ENCODE results near the gene KRTAP2-3. TPM values are rescaled to one million over a fixed set of nuclear protein-coding genes. Genes with fewer than 3 reads are reported as not detected.

Gene KRTAP2-3
- total RNA-seq, 1 donor from 2014 or later = not detected

DNA sequence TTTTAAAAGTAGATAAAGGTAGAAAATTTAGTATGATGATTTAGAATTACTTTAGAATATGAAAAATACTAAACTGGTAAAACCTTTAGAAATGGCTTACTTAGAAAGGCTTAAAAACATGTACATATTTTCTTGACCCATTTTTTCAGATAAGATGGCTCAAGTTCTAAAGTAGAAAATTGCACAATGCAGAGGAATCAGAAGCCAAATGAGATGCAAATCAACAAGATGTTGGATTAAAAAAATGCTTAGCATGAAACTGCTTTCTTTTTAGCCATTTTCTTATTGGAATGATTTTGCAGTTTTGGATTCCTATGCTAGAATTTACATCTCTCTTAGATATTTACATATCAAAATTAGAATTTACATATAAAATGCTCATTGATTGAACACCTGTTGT, 49.5 kb downstream of the KRTAP2-3 start:
- DNase-seq (no peak), ATAC-seq (ENCODE audit: poor library complexity) (no peak)
- intact Hi-C loops (cut with DNase I) = no loop called here

DNA sequence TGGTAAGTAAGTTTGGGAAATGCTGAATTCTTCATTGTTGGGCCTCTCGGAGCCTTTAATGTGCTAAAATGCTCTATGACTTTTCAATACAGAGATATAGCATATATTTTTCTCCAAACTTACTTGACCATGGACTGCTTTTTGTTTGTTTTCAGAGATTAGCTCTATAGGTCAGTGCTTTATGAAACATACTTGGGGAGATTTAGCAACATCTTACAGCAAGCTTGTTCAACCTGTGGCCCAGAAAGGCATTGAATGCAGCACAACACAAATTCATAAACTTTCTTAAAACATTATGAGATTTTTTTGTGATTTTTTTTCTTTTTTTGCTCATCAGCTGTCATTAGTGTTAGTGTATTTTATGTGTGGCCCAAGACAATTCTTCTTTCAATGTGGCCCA, 50.0 kb downstream of the KRTAP2-3 start:
- intact Hi-C loops (cut with DNase I) = no loop called here
- no peak for ATAC-seq (ENCODE audit: poor library complexity)
- DNase-seq = no peak

DNA sequence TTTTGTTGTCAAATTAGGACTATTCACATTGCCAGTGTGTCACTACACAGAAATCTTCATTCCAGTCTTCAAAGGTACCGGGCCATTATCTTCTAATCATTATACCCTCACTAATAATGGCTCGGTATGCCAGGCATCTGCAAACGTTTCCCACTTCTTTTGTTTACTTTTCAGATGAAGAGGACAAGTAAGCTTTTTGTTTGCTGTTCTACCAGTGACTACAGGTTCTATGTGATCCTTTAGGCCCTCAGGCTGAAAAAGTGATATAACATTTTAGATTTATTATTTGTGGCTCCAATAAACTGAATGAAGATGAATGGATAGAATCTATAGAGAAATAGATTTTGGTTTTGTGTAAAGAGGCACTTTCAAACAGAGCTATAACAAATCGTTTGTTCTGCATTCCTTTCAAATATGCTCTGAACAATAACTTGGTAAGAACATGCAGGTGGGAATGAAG, 50.6 kb downstream of the KRTAP2-3 start:
- ATAC-seq (ENCODE audit: poor library complexity) (no peak), DNase-seq (no peak)
- intact Hi-C loops (cut with DNase I) = no loop called here

Other genes with a start within 250 kb of the KRTAP2-3 start
- 50.3 TPM for gene KRT10, start 237.5 kb downstream of the KRTAP2-3 start, total RNA-seq
- not detected for gene KRT12, start 192.9 kb downstream of the KRTAP2-3 start, total RNA-seq
- not detected for gene KRT20, start 174.9 kb downstream of the KRTAP2-3 start, total RNA-seq
- gene KRT23, start 122.5 kb downstream of the KRTAP2-3 start, total RNA-seq = not detected
- gene KRT39, start 93.2 kb downstream of the KRTAP2-3 start, total RNA-seq = not detected
- gene KRT40, start 75.8 kb downstream of the KRTAP2-3 start, total RNA-seq = not detected
- gene KRTAP3-3, start 66.0 kb downstream of the KRTAP2-3 start, total RNA-seq = not detected
- not detected for gene KRTAP3-2, start 60.2 kb downstream of the KRTAP2-3 start, total RNA-seq
- gene KRTAP3-1, start 51.0 kb downstream of the KRTAP2-3 start, total RNA-seq = not detected
- not detected for gene KRTAP1-5, start 32.9 kb downstream of the KRTAP2-3 start, total RNA-seq
- not detected for gene KRTAP1-4, start 29.9 kb downstream of the KRTAP2-3 start, total RNA-seq
- gene KRTAP1-3, start 25.2 kb downstream of the KRTAP2-3 start, total RNA-seq = not detected
- gene KRTAP1-1, start 18.7 kb downstream of the KRTAP2-3 start, total RNA-seq = not detected
- gene KRTAP2-1, start 12.8 kb downstream of the KRTAP2-3 start, total RNA-seq = not detected
- gene KRTAP2-2, start 4.9 kb downstream of the KRTAP2-3 start, total RNA-seq = not detected
- not detected for gene KRTAP2-4, start 5.8 kb upstream of the KRTAP2-3 start, total RNA-seq
- gene KRTAP4-7, start 24.0 kb upstream of the KRTAP2-3 start, total RNA-seq = not detected
- not detected for gene KRTAP4-8, start 38.0 kb upstream of the KRTAP2-3 start, total RNA-seq
- gene KRTAP4-16, start 42.1 kb upstream of the KRTAP2-3 start, total RNA-seq = not detected
- not detected for gene KRTAP4-9, start 45.3 kb upstream of the KRTAP2-3 start, total RNA-seq
- gene KRTAP4-11, start 58.3 kb upstream of the KRTAP2-3 start, total RNA-seq = not detected
- not detected for gene KRTAP4-12, start 64.1 kb upstream of the KRTAP2-3 start, total RNA-seq
- not detected for gene KRTAP4-6, start 80.4 kb upstream of the KRTAP2-3 start, total RNA-seq
- not detected for gene KRTAP4-5, start 89.7 kb upstream of the KRTAP2-3 start, total RNA-seq
- not detected for gene KRTAP4-4, start 100.6 kb upstream of the KRTAP2-3 start, total RNA-seq
- not detected for gene KRTAP4-3, start 108.1 kb upstream of the KRTAP2-3 start, total RNA-seq
- gene KRTAP4-2, start 118.1 kb upstream of the KRTAP2-3 start, total RNA-seq = not detected
- gene KRTAP4-1, start 124.8 kb upstream of the KRTAP2-3 start, total RNA-seq = not detected
- gene KRTAP9-1, start 129.8 kb upstream of the KRTAP2-3 start, total RNA-seq = not detected
- gene KRTAP9-2, start 166.5 kb upstream of the KRTAP2-3 start, total RNA-seq = not detected
- gene KRTAP9-3, start 172.3 kb upstream of the KRTAP2-3 start, total RNA-seq = not detected
- gene KRTAP9-8, start 177.9 kb upstream of the KRTAP2-3 start, total RNA-seq = not detected
- gene KRTAP9-4, start 189.6 kb upstream of the KRTAP2-3 start, total RNA-seq = not detected
- gene KRTAP9-9, start 195.3 kb upstream of the KRTAP2-3 start, total RNA-seq = not detected
- not detected for gene KRTAP9-6, start 205.3 kb upstream of the KRTAP2-3 start, total RNA-seq
- not detected for gene KRTAP9-7, start 215.6 kb upstream of the KRTAP2-3 start, total RNA-seq
- not detected for gene KRTAP29-1, start 242.7 kb upstream of the KRTAP2-3 start, total RNA-seq
- gene KRTAP16-1, start 249.2 kb upstream of the KRTAP2-3 start, total RNA-seq = not detected

Measured in Right ventricle myocardium superior (tissue), 1 donor.